K562 (cell line): ENCODE results near the gene UBXN1. TPM values are rescaled to one million over a fixed set of nuclear protein-coding genes. Genes with fewer than 3 reads are reported as not detected.

Source experiments
- BHLHE40 ChIP-seq: IDR thresholded peaks from 2 replicates; pipeline ENCODE4 v1.6.1; 2011; ENCODE audit warnings: low read length, improper control_type of control experiment
- CBX3 ChIP-seq, 2 experiments: IDR thresholded peaks; 1 replicate in 1 of 2; 2 replicates in 1 of 2; pipeline ENCODE4 v1.6.1; 2012; ENCODE audit warnings: inconsistent platforms in 2 of 2, low read length in 2 of 2, borderline replicate concordance in 1 of 2, control low read depth in 1 of 2
- CEBPG ChIP-seq, 3 experiments: fragments of 200-800 bp in 1 of 3; sonication (Bioruptor generic) in 1 of 3; sonication (generic) in 1 of 3; formaldehyde crosslinking in 1 of 3; IDR thresholded peaks in 2 of 3; conservative IDR thresholded peaks in 1 of 3; 2 replicates each; pipeline versions ENCODE4 v1.6.1 to v1.8.0; 2016 to 2022; ENCODE audit warnings: missing compliant biosample characterization in 2 of 3, missing genetic modification characterization in 2 of 3, mild to moderate bottlenecking in 1 of 3, missing genetic modification reagents in 1 of 3
- EGR1 ChIP-seq: fragments of 450-650 bp; conservative IDR thresholded peaks from 2 replicates; pipeline ENCODE4 v1.6.1; 2017; ENCODE audit warnings: mild to moderate bottlenecking
- EWSR1 ChIP-seq: fragments of 450-650 bp; IDR thresholded peaks from 2 replicates; pipeline ENCODE4 v1.6.1; 2018; ENCODE audit warnings: borderline replicate concordance, mild to moderate bottlenecking, low read depth, moderate library complexity; ENCODE audit not compliant: partially characterized antibody
- FOXM1 ChIP-seq, 2 experiments: fragments of 450-650 bp in 1 of 2; sonication (generic) in 1 of 2; formaldehyde crosslinking in 1 of 2; IDR thresholded peaks; 2 replicates each; pipeline versions ENCODE4 v1.6.1 to v1.9.0; 2017 to 2022; ENCODE audit warnings: low read depth in 2 of 2, mild to moderate bottlenecking in 2 of 2, missing genetic modification reagents in 1 of 2, moderate library complexity in 1 of 2
- MTA3 ChIP-seq: fragments of 450-650 bp; formaldehyde crosslinking; IDR thresholded peaks from 2 replicates; pipeline ENCODE4 v1.6.1; 2017; ENCODE audit warnings: mild to moderate bottlenecking, borderline replicate concordance
- NRF1 ChIP-seq, 2 experiments: fragments of 450-650 bp; IDR thresholded peaks in 1 of 2; conservative IDR thresholded peaks in 1 of 2; 2 replicates each; pipeline ENCODE4 v1.6.1; 2014; ENCODE audit warnings: mild to moderate bottlenecking in 2 of 2
- polyA plus RNA-seq, 8 experiments: library from polyadenylated mRNA; depleted of rRNA in 4 of 8; stranded (reverse) in 5 of 8; unstranded in 3 of 8; fragments of >200 nt; fragmentation: Nextera tagmentation in 2 of 8; fragmentation: Illumina TruSeq in 1 of 8; extraction: Ambion mirVana in 2 of 8; extraction: Trizol in 1 of 8; gene quantifications; 2 replicates each; pipeline versions ENCODE4 v1.2.1 to v1.2.3, GENCODE V29; 2011 to 2014; ENCODE audit warnings: inconsistent platforms in 1 of 8, missing spikeins in 1 of 8
- total RNA-seq, 7 experiments: library from RNA; depleted of rRNA in 6 of 7; stranded (reverse); fragments of >200 nt in 6 of 7; fragmentation: Illumina TruSeq in 2 of 7; extraction: Trizol in 2 of 7; gene quantifications; 2 replicates each; pipeline versions ENCODE4 v1.2.1 to v1.2.3, GENCODE V29; 2011 to 2021; ENCODE audit warnings: low replicate concordance in 1 of 7
- TF ChIP-seq, protein P1 (sequence below), 3 experiments: fragments of 200-800 bp in 1 of 3; sonication (Bioruptor generic) in 1 of 3; sonication (generic) in 1 of 3; formaldehyde crosslinking in 1 of 3; IDR thresholded peaks; 2 replicates each; pipeline versions ENCODE4 v1.6.1 to v1.8.0; 2016 to 2022; ENCODE audit warnings: mild to moderate bottlenecking in 2 of 3, missing compliant biosample characterization in 2 of 3, missing genetic modification characterization in 2 of 3, missing genetic modification reagents in 1 of 3
- TF ChIP-seq, protein P2 (sequence below): sonication (generic); formaldehyde crosslinking; IDR thresholded peaks from 2 replicates; pipeline ENCODE4 v1.8.0; 2022; ENCODE audit warnings: mild to moderate bottlenecking, missing genetic modification reagents, borderline replicate concordance
- TF ChIP-seq, protein P3 (sequence below): fragments of 250-450 bp; sonication (Bioruptor Pico); IDR thresholded peaks from 2 replicates; pipeline ENCODE4 v1.8.0; 2021; ENCODE audit warnings: mild to moderate bottlenecking, moderate library complexity
- TF ChIP-seq, protein P4 (sequence below): fragments of 250-450 bp; sonication (Bioruptor Pico); IDR thresholded peaks from 2 replicates; pipeline ENCODE4 v1.5.0; 2021; ENCODE audit warnings: mild to moderate bottlenecking, borderline replicate concordance
- TF ChIP-seq, protein P5 (sequence below): fragments of 450-650 bp; IDR thresholded peaks from 2 replicates; pipeline ENCODE4 v1.6.1; 2018; ENCODE audit not compliant: partially characterized antibody

Gene UBXN1
- total and polyA plus RNA-seq, 9 of the 15 experiments (the other 6 are each of a cell fraction or from before 2014, with no cell fraction given): 4.8 to 263 (median 99.7) TPM

- TF ChIP-seq, protein P1, sequence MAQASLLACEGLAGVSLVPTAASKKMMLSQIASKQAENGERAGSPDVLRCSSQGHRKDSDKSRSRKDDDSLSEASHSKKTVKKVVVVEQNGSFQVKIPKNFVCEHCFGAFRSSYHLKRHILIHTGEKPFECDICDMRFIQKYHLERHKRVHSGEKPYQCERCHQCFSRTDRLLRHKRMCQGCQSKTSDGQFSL (CRISPR knock-in tag; IDR thresholded peaks at IDR 0.05): no peak
- TF ChIP-seq, protein P1 (tag; IDR thresholded peaks at IDR 0.05): 0 out of 4 replicates have a peak, but pooled peaks of 1 of the 2 experiments have one; percentile 39
- TF ChIP-seq NRF1 (conservative IDR thresholded peaks at IDR 0.05 in 1 of 2, IDR thresholded peaks at IDR 0.05 in 1 of 2): no peak
- TF ChIP-seq EWSR1: no peak
- no peak for TF ChIP-seq EGR1
- TF ChIP-seq MTA3: peak; percentile 12; the same call in 1 of the 2 replicates
- TF ChIP-seq, protein P2, sequence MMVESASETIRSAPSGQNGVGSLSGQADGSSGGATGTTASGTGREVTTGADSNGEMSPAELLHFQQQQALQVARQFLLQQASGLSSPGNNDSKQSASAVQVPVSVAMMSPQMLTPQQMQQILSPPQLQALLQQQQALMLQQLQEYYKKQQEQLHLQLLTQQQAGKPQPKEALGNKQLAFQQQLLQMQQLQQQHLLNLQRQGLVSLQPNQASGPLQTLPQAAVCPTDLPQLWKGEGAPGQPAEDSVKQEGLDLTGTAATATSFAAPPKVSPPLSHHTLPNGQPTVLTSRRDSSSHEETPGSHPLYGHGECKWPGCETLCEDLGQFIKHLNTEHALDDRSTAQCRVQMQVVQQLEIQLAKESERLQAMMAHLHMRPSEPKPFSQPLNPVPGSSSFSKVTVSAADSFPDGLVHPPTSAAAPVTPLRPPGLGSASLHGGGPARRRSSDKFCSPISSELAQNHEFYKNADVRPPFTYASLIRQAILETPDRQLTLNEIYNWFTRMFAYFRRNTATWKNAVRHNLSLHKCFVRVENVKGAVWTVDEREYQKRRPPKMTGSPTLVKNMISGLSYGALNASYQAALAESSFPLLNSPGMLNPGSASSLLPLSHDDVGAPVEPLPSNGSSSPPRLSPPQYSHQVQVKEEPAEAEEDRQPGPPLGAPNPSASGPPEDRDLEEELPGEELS: no peak
- TF ChIP-seq, protein P3, sequence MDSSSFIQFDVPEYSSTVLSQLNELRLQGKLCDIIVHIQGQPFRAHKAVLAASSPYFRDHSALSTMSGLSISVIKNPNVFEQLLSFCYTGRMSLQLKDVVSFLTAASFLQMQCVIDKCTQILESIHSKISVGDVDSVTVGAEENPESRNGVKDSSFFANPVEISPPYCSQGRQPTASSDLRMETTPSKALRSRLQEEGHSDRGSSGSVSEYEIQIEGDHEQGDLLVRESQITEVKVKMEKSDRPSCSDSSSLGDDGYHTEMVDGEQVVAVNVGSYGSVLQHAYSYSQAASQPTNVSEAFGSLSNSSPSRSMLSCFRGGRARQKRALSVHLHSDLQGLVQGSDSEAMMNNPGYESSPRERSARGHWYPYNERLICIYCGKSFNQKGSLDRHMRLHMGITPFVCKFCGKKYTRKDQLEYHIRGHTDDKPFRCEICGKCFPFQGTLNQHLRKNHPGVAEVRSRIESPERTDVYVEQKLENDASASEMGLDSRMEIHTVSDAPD (CRISPR knock-in tag): no peak
- no peak for TF ChIP-seq CEBPG (CRISPR knock-in tag; IDR thresholded peaks at IDR 0.05)
- TF ChIP-seq CEBPG (tag; conservative IDR thresholded peaks at IDR 0.05 in 1 of 2, IDR thresholded peaks at IDR 0.05 in 1 of 2): no peak
- no peak for TF ChIP-seq BHLHE40
- TF ChIP-seq, protein P4, sequence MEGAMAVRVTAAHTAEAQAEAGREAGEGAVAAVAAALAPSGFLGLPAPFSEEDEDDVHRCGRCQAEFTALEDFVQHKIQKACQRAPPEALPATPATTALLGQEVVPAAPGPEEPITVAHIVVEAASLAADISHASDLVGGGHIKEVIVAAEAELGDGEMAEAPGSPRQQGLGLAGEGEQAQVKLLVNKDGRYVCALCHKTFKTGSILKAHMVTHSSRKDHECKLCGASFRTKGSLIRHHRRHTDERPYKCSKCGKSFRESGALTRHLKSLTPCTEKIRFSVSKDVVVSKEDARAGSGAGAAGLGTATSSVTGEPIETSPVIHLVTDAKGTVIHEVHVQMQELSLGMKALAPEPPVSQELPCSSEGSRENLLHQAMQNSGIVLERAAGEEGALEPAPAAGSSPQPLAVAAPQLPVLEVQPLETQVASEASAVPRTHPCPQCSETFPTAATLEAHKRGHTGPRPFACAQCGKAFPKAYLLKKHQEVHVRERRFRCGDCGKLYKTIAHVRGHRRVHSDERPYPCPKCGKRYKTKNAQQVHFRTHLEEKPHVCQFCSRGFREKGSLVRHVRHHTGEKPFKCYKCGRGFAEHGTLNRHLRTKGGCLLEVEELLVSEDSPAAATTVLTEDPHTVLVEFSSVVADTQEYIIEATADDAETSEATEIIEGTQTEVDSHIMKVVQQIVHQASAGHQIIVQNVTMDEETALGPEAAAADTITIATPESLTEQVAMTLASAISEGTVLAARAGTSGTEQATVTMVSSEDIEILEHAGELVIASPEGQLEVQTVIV (CRISPR knock-in tag): no peak
- TF ChIP-seq FOXM1 (IDR thresholded peaks at IDR 0.05; ENCODE audit: low read depth): no peak
- no peak for TF ChIP-seq FOXM1 (CRISPR knock-in tag; IDR thresholded peaks at IDR 0.05; ENCODE audit: low read depth)
- TF ChIP-seq, protein P5, sequence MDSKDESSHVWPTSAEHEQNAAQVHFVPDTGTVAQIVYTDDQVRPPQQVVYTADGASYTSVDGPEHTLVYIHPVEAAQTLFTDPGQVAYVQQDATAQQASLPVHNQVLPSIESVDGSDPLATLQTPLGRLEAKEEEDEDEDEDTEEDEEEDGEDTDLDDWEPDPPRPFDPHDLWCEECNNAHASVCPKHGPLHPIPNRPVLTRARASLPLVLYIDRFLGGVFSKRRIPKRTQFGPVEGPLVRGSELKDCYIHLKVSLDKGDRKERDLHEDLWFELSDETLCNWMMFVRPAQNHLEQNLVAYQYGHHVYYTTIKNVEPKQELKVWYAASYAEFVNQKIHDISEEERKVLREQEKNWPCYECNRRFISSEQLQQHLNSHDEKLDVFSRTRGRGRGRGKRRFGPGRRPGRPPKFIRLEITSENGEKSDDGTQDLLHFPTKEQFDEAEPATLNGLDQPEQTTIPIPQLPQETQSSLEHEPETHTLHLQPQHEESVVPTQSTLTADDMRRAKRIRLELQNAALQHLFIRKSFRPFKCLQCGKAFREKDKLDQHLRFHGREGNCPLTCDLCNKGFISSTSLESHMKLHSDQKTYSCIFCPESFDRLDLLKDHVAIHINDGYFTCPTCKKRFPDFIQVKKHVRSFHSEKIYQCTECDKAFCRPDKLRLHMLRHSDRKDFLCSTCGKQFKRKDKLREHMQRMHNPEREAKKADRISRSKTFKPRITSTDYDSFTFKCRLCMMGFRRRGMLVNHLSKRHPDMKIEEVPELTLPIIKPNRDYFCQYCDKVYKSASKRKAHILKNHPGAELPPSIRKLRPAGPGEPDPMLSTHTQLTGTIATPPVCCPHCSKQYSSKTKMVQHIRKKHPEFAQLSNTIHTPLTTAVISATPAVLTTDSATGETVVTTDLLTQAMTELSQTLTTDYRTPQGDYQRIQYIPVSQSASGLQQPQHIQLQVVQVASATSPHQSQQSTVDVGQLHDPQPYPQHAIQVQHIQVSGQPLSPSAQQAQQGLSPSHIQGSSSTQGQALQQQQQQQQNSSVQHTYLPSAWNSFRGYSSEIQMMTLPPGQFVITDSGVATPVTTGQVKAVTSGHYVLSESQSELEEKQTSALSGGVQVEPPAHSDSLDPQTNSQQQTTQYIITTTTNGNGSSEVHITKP: peak; percentile 15
- no peak for TF ChIP-seq CBX3 (IDR thresholded peaks at IDR 0.05; ENCODE audit: borderline replicate concordance in 1 of 2, low read length in 2 of 2)
Observed at GRCh38 chr11:62669420-62670161, 9.3 kb downstream of the UBXN1 start (continued).
